Measurements from ENCODE around the gene CHRND.

Gene CHRND

GRCh38 chr2:232504438-232504837, 21.5 kb upstream of the CHRND start:
- DNase-seq: no peak

- DNase-seq: no peak
Measured at GRCh38 chr2:232505856-232506255, 20.1 kb upstream of the CHRND start.

- DNase-seq: no peak
Measured at GRCh38 chr2:232506709-232507108, 19.3 kb upstream of the CHRND start.

- no peak for DNase-seq
Measured at GRCh38 chr2:232508251-232508650, 17.7 kb upstream of the CHRND start.

- DNase-seq: no peak
Measured at GRCh38 chr2:232511336-232511890, 14.5 kb upstream of the CHRND start.

GRCh38 chr2:232512602-232513001, 13.4 kb upstream of the CHRND start:
- DNase-seq: no peak

- no peak for DNase-seq
Measured at GRCh38 chr2:232513353-232513752, 12.6 kb upstream of the CHRND start.

GRCh38 chr2:232515639-232516038, 10.3 kb upstream of the CHRND start:
- no peak for DNase-seq

- DNase-seq: no peak
Measured at GRCh38 chr2:232516551-232516950, 9.4 kb upstream of the CHRND start.

GRCh38 chr2:232518844-232519243, 7.1 kb upstream of the CHRND start:
- no peak for DNase-seq

- DNase-seq: no peak
Measured at GRCh38 chr2:232519581-232520438, 6.2 kb upstream of the CHRND start, which contains the start of gene PRSS56. TSS of gene PRSS56 (plus strand) at chr2:232520388. CDS start at chr2:232520599, 211 bp downstream.

GRCh38 chr2:232520489-232520888, 5.5 kb upstream of the CHRND start:
- no peak for DNase-seq

GRCh38 chr2:232521098-232521497, 4.9 kb upstream of the CHRND start:
- no peak for DNase-seq

GRCh38 chr2:232521959-232522622, 3.9 kb upstream of the CHRND start:
- peak; percentile 13 for DNase-seq

GRCh38 chr2:232522623-232523401, 3.1 kb upstream of the CHRND start:
- no peak for DNase-seq

GRCh38 chr2:232523402-232523681, 2.6 kb upstream of the CHRND start:
- DNase-seq: no peak

- peak; percentile 9 for DNase-seq
Measured at GRCh38 chr2:232523682-232524597, 2.0 kb upstream of the CHRND start.

GRCh38 chr2:232524771-232525170, 1.2 kb upstream of the CHRND start:
- DNase-seq: no peak

- DNase-seq: no peak
Measured at GRCh38 chr2:232525199-232525598, 761 bp upstream of the CHRND start.

GRCh38 chr2:232526372-232526941, 497 bp downstream of the CHRND start:
- no peak for DNase-seq

GRCh38 chr2:232527905-232528470, 2.0 kb downstream of the CHRND start:
- DNase-seq: no peak
